ENCODE measurements around the gene GCC2. TPM values are rescaled to one million over a fixed set of nuclear protein-coding genes. Genes with fewer than 3 reads are reported as not detected.
A peak's percentile ranks its signal among the peaks of the same experiment; 100 is the strongest.

Gene GCC2
- total RNA-seq, 4 donors from 2014 or later: 36.6 to 57.7 (median 43.0) TPM

DNA sequence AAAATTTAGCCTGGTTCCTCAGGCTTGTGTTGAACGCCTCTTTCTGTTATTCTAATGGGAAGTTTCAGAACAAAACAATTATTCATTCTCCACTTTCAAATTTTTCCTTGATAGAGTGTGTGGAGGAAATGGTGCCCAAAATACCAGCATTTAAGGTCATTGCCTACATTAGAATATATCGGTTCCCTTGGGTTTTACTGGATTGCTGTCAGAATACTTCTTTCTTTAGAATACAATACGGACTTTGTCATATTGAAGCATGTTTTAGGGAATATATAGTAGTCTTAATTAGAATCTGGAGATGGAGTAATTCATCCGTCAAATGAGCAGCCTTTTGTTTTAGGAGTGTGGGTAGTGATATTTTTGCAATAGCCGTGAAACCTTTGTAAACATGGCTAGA, 98.6 kb downstream of the GCC2 start:
- DNase-seq (ENCODE audit: low spot score in 2 of 2): no peak
- Histone ChIP-seq H3K9me3 (no peaks in the 10 kb centered on the region), H3K27ac (no peak overlapping the region), H3K27me3 (no peaks in the 10 kb centered on the region), H3K36me3 (no peaks in the 10 kb centered on the region), H3K4me3 (no peak overlapping the region), H3K4me1 (peaks cover 0 to 26% (median 9%) of the 10 kb centered on the region in 4 donors)
- 45 to 48% methylated on average over 5 of the region's 5 CpGs for WGBS, 2 donors
- TF ChIP-seq POLR2A (IDR thresholded peaks at IDR 0.05): no peak
- TF ChIP-seq EP300 (IDR thresholded peaks at IDR 0.05): no peak

DNA sequence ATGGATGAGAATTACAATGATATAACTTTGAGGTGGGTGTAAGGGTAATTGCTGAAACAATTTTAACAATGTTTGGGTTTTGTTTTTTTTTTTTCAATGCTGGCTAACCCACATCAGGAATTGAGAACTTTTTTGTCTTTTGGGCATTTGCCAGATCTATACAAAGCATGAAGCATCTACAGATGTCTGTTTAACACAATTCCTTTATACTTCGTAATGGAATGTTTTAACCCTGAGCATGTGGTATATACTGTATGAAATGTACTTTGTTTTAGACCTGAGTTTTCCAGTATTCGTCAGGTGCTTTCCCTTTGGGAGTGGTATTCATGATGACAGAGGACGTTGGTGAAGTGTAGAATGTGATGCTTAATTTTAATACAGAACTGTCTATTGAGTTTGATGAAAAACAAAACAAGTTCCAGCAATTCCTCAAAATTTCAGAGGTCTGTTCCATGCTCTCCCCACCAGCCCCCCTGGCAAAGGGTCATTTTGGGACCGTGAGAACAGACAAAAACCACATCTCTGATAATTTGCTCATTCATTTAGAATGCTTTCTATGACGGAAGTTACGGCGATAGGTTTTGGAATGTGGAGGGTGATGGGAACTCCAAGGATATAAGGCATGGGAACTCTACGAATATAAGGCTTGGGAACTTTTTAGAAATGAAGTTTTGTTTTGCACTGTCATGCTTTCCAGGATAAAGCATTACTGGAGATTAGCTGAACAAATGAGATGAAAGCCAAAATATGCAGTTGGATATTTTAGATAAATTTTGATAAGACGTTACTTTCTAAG, 99.4 kb downstream of the GCC2 start:
- H3K36me3 ChIP-seq: no peaks in the 10 kb centered on the region
- no peak overlapping the region for H3K27ac ChIP-seq
- H3K27me3 ChIP-seq: no peaks in the 10 kb centered on the region
- H3K4me3 ChIP-seq: no peak overlapping the region
- TF ChIP-seq POLR2A (IDR thresholded peaks at IDR 0.05) (no peak), EP300 (IDR thresholded peaks at IDR 0.05) (no peak)
- TF ChIP-seq, protein P1, sequence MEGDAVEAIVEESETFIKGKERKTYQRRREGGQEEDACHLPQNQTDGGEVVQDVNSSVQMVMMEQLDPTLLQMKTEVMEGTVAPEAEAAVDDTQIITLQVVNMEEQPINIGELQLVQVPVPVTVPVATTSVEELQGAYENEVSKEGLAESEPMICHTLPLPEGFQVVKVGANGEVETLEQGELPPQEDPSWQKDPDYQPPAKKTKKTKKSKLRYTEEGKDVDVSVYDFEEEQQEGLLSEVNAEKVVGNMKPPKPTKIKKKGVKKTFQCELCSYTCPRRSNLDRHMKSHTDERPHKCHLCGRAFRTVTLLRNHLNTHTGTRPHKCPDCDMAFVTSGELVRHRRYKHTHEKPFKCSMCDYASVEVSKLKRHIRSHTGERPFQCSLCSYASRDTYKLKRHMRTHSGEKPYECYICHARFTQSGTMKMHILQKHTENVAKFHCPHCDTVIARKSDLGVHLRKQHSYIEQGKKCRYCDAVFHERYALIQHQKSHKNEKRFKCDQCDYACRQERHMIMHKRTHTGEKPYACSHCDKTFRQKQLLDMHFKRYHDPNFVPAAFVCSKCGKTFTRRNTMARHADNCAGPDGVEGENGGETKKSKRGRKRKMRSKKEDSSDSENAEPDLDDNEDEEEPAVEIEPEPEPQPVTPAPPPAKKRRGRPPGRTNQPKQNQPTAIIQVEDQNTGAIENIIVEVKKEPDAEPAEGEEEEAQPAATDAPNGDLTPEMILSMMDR (IDR thresholded peaks at IDR 0.05): no peak
- H3K9me3 ChIP-seq: no peaks in the 10 kb centered on the region
- 26 to 38% methylated on average over 9 of the region's 9 CpGs for WGBS, 2 donors
- H3K4me1 ChIP-seq: peaks cover 0 to 34% (median 15%) of the 10 kb centered on the region in 4 donors
- DNase-seq (ENCODE audit: low spot score in 2 of 2): no peak

DNA sequence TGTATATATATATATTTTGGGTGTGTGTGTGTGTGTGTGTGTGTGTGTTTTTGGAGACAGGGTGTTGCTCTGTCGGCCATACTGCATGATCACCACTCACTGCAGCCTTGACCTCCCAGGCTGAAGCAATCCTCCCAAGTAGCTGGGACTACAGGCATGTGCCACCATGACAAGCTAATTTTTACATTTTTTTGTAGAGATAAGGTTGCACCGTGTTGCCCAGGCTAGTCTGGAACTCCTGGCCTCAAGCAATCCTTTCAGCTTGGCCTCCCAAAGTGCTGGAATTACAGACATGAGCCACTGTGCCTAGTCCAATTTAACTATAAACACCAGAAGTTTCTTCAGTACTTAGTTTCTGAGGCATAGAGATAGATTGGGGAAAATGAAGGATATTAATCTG, 103.6 kb downstream of the GCC2 start:
- peaks cover 0 to 36% (median 17%) of the 10 kb centered on the region in 4 donors for H3K4me1 ChIP-seq
- TF ChIP-seq, protein P1 (IDR thresholded peaks at IDR 0.05): no peak
- no peak for TF ChIP-seq POLR2A (IDR thresholded peaks at IDR 0.05)
- TF ChIP-seq EP300 (IDR thresholded peaks at IDR 0.05): no peak
- no peak overlapping the region for H3K27ac ChIP-seq
- H3K36me3 ChIP-seq: no peaks in the 10 kb centered on the region
- H3K4me3 ChIP-seq: no peak overlapping the region
- WGBS, 2 donors: 76 to 77% methylated on average over 2 of the region's 2 CpGs
- DNase-seq (ENCODE audit: low spot score in 2 of 2): no peak
- no peaks in the 10 kb centered on the region for H3K9me3 ChIP-seq
- no peaks in the 10 kb centered on the region for H3K27me3 ChIP-seq

DNA sequence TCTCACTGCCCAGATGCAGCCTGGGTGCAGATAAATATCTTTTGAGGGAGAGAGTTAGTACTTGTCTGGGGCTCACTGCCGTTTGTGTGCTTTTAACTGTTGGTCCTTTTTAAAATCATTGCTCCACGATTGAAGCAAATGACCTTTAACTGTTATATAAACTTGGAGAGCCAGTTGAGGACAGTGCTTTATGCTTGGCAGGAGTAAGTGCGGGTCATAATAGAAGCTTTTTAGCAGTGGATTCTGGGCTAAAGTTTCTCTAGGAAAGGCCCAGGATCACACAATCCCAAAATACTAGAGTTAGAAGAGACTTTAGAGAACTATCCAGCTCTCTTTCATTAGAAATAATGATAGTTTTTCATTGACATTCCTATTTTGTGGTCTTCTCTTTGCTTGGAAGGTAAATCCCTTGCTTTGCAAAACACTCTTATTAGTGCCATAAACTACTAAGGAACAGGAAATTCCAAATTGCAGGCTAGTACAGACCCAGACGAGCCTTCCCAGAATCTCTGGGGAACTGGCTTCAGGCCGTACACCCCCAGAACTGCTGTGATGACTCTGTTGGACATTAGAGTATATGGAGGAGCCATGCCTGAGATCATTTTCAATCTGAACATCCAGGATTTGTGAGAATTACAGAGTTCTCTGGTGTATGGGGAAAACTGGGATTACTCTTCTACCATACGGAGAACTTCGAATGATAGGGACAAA, 104.4 kb downstream of the GCC2 start:
- Histone ChIP-seq H3K27me3 (no peaks in the 10 kb centered on the region), H3K4me3 (no peak overlapping the region), H3K27ac (peak overlapping the region in 1 of 4 donors; percentile 28), H3K36me3 (no peaks in the 10 kb centered on the region), H3K4me1 (peaks cover 0 to 28% (median 14%) of the 10 kb centered on the region in 4 donors), H3K9me3 (no peaks in the 10 kb centered on the region)
- no peak for TF ChIP-seq EP300 (IDR thresholded peaks at IDR 0.05)
- TF ChIP-seq, protein P1 (IDR thresholded peaks at IDR 0.05): no peak
- no peak for TF ChIP-seq POLR2A (IDR thresholded peaks at IDR 0.05)
- 45 to 52% methylated on average over 7 of the region's 7 CpGs for WGBS, 2 donors
- no peak for DNase-seq (ENCODE audit: low spot score in 2 of 2)

DNA sequence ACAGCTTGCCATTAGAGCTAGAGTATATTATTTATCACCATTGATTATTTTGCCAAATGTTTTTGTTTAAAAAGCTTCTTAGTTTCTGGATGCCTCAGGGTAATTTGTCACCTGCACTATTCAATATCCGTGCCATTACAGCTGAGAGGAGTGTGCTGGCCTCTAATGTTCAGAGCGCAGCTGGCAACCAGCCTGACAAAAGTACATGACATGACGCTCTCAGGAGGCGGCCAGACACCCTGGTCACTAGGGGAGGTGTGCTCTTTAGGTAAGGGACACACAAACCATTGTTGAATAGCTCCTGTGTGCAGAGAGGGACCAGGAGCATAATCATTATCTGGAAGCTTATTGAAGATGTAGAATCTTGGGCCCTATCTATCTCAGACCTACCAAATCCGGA, 105.5 kb downstream of the GCC2 start:
- TF ChIP-seq POLR2A (IDR thresholded peaks at IDR 0.05) (no peak), EP300 (IDR thresholded peaks at IDR 0.05) (no peak)
- TF ChIP-seq, protein P1 (IDR thresholded peaks at IDR 0.05): no peak
- peaks cover 0 to 21% (median 10%) of the 10 kb centered on the region in 4 donors for H3K4me1 ChIP-seq

More for the DNA sequence above, 105.5 kb downstream of the GCC2 start:
- Histone ChIP-seq H3K9me3 (no peaks in the 10 kb centered on the region), H3K27ac (no peak overlapping the region), H3K36me3 (no peaks in the 10 kb centered on the region), H3K4me3 (no peak overlapping the region), H3K27me3 (no peaks in the 10 kb centered on the region)
- 82 to 88% methylated on average over 5 of the region's 5 CpGs for WGBS, 2 donors
- DNase-seq (ENCODE audit: low spot score in 2 of 2): no peak

Data from tibial nerve (tissue), 4 donors.